VCaP (cell line): ENCODE measurements around the gene KLHL41.
"Not testable (repeated sequence)": the region's sequence is repeated elsewhere in the genome, so short reads cannot be mapped to it uniquely, and the experiment has no call there.

Experiments
- H3K27ac ChIP-seq: fragments of 450-650 bp; 2 replicates; pipeline ENCODE4 v1.5.1; 2017
- TF ChIP-seq, protein P1 (sequence below): fragments of 450-650 bp; conservative IDR thresholded peaks from 2 replicates; pipeline ENCODE4 v1.5.1; 2017; ENCODE audit warnings: mild to moderate bottlenecking, moderate library complexity

Gene KLHL41

DNA sequence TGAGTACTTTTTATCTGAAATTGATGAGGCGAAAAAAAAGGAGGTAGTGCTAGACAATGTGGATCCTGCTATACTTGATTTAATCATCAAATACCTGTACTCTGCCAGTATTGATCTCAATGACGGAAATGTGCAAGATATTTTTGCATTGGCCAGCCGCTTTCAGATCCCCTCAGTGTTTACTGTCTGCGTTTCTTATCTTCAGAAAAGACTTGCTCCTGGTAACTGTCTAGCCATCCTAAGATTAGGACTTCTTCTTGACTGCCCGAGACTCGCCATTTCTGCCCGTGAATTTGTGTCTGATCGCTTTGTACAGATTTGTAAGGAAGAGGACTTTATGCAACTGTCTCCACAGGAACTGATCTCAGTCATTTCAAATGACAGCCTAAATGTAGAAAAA, 453 bp downstream of the KLHL41 start:
- TF ChIP-seq, protein P1, sequence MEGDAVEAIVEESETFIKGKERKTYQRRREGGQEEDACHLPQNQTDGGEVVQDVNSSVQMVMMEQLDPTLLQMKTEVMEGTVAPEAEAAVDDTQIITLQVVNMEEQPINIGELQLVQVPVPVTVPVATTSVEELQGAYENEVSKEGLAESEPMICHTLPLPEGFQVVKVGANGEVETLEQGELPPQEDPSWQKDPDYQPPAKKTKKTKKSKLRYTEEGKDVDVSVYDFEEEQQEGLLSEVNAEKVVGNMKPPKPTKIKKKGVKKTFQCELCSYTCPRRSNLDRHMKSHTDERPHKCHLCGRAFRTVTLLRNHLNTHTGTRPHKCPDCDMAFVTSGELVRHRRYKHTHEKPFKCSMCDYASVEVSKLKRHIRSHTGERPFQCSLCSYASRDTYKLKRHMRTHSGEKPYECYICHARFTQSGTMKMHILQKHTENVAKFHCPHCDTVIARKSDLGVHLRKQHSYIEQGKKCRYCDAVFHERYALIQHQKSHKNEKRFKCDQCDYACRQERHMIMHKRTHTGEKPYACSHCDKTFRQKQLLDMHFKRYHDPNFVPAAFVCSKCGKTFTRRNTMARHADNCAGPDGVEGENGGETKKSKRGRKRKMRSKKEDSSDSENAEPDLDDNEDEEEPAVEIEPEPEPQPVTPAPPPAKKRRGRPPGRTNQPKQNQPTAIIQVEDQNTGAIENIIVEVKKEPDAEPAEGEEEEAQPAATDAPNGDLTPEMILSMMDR = no peak
- no peak overlapping the region for H3K27ac ChIP-seq

DNA sequence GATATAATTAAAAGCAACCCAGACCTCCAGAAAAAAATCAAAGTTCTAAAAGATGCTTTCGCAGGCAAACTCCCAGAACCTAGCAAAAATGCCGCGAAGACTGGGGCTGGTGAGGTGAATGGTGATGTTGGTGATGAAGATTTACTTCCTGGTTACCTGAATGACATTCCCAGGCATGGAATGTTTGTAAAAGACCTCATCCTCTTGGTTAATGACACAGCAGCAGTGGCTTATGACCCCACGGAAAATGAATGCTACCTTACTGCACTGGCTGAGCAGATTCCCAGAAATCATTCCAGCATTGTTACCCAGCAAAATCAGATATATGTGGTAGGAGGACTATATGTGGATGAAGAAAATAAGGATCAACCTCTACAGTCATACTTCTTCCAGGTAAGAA, 994 bp downstream of the KLHL41 start:
- no peak overlapping the region for H3K27ac ChIP-seq
- TF ChIP-seq, protein P1 = no peak

DNA sequence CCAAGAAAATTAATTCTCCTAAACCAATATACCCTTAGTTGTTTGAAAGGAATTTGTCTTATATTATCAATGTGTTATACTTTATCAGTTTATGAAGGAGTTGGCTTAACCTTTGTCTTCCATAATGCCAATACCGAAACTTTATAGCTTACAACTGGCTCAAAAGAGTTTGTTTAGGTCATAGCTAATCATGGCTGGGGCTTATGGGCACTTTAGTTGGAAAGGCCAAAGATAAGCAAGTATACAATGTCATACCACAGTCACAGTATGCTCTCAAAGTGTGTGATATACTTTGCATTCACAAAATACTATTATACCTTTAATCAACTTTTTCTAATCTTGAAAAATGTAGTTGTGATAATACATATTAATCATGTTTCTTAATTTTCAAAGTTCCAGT, 2.3 kb downstream of the KLHL41 start:
- TF ChIP-seq, protein P1 = no peak
- no peak overlapping the region for H3K27ac ChIP-seq

DNA sequence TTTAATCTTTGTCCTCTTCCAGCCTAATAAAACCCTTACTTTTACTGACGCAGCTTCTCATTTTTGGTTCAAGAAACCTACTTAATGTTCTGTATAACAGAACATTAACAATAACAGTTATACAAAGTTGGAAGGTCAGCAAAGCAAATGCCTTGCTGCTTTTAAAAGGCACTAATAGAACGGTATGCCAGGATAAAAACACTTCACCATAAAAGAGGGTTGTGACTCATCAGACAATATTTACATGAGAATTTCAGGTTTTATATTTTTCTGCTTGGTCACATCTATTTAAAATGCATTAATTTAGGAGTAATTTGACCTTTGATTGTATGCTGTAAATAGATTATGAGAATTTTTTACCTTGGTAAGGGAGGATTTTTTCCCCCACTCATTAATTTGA, 3.0 kb downstream of the KLHL41 start:
- H3K27ac ChIP-seq = no peak overlapping the region
- TF ChIP-seq, protein P1 = no peak

DNA sequence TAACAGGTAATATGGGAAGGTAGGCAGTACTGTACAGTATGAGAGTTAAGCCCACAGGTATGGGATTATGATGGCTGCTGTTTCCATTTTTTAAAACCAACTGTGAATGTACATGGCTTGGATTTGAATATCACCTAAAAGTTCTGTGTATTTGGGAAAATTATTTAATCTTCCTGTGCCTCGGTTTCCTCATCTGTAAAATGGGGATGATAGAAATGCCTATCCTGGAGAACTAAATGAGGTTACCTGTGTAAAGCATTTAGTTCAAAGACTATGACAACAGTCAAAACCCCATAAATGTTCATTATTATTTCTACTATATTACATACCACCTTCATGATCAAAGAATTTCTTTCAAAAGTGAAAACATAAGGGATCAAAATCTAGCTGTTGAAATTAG, 3.6 kb downstream of the KLHL41 start:
- TF ChIP-seq, protein P1 = no peak
- H3K27ac ChIP-seq = no peak overlapping the region

DNA sequence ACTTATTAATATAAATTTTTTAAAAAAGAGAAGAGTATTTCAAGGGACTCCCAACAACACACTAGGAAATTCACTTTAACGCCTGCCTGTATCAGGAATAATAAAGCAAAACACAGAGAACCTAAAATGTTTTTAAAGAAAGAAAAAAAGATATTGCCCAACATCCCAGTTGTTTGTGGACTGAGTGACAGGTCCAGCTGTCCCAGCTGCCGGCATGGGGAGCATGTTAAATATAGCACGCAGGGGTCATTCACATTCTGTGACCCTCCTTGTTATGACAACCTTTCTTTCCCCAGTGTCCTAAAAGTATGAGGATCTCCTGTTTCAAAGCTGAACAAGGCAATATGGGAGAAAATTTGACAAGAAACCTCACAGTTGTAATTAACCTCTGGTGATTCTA, 4.4 kb downstream of the KLHL41 start:
- no peak overlapping the region for H3K27ac ChIP-seq
- TF ChIP-seq, protein P1 = no peak

DNA sequence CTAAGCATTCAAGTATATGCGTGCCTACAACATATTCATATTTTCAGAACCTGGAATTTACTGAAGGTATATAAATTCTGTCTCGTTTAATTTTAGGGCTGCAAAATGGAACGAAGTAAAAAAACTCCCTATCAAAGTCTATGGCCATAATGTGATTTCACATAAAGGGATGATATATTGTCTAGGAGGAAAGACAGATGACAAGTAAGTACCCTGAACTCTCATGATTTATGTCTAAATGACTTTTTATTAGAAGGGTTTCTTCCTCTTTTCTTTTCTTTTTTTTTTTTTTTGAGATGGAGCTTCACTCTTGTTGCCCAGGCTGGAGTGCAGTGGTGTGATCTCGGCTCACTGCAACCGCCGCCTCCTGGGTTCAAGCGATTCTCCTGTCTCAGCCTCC, 5.3 kb downstream of the KLHL41 start:
- H3K27ac ChIP-seq = not testable (repeated sequence)

DNA sequence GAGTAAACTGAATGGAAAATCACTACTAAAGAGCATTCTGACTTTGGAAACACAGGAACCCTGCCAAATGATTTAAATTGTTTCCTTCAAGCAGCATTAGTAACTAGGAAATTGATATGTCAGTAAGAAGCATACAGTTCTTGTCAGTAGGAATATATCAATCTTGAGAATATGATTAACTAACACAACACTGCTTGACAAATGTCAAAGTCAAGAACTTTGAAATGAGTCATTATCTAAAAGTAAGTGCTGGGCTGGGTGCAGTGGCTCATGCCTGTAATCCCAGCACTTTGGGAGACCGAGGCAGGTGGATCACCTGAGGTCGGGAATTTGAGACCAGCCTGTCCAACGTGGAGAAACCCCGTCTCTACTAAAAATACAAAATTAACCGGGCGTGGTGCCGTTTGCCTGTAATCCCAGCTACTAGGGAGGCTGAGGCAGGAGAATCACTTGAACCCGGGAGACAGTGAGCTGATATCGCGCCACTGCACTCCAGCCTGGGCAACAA, 7.0 kb downstream of the KLHL41 start:
- H3K27ac ChIP-seq = not testable (repeated sequence)

DNA sequence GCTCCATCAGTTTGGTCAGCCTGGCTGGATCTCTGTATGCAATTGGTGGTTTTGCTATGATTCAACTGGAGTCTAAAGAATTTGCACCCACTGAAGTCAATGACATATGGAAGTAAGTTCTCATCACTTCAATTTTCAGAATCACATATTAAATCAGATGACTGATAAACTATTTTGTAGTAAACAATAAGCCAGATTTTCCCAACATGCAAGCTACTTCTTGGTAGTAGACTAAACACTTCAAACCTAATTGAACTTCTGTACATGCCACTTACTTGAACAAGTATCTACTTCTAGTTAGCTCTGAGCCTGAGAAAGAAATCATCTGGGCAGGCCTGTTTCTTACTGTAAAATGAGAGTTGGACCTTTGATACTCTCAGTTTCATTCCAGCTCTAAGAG, 11.4 kb downstream of the KLHL41 start:
- no peak overlapping the region for H3K27ac ChIP-seq
- TF ChIP-seq, protein P1 = no peak
